Astrocyte of the cerebellum (primary cell): ENCODE data around the gene RAB25.

Experiments used
- DNase-seq: peaks from one replicate; pipeline ENCODE4 v3.0.0-alpha.2; 2011; ENCODE audit warnings: low read depth
- H3K4me3 ChIP-seq: 2 replicates; pipeline ENCODE4 v1.5.1; 2011; ENCODE audit warnings: mild to moderate bottlenecking, low read depth, low read length, moderate library complexity
- CTCF ChIP-seq: IDR thresholded peaks from 2 replicates; pipeline ENCODE4 v1.5.1; 2012; ENCODE audit warnings: low read length, low read depth, moderate library complexity, mild to moderate bottlenecking; ENCODE audit errors: missing control alignments
- in situ Hi-C: cut with HindIII; loops from 2 replicates; pipeline ENCODE4 v1.10.0; 2017; ENCODE audit warnings: low sequenced_read_pairs

Gene RAB25

GRCh38 chr1:156054500-156055280 is 6.3 kb upstream of the RAB25 start, which contains the start of gene LAMTOR2:
Gene LAMTOR2, plus strand, starts transcription at chr1:156054782. Its CDS starts 108 bp downstream, at chr1:156054890.
- in situ Hi-C loops: loop anchor here (5.0 kb wide), 1 partner anchor 42 kb away; no protein-coding TSS in a partner anchor
- no peak for TF ChIP-seq CTCF
- peak within 1 kb of the TSS; percentile 98 for H3K4me3 ChIP-seq
- peak; percentile 85 for DNase-seq

GRCh38 chr1:156055281-156056048 is 5.5 kb upstream of the RAB25 start:
- DNase-seq: no peak

GRCh38 chr1:156056326-156056849 is 4.6 kb upstream of the RAB25 start:
- in situ Hi-C loops: loop anchor here (5.0 kb wide), 1 partner anchor 44 kb away; no protein-coding TSS in a partner anchor
- no peak overlapping the region for H3K4me3 ChIP-seq
- no peak for TF ChIP-seq CTCF
- no peak for DNase-seq

More at GRCh38 chr1:156055281-156056048, 5.5 kb upstream of the RAB25 start:
- TF ChIP-seq CTCF: no peak
- peak overlapping the region; percentile 98 for H3K4me3 ChIP-seq
- in situ Hi-C loops: loop anchor here (5.0 kb wide), 1 partner anchor 43 kb away; no protein-coding TSS in a partner anchor

GRCh38 chr1:156062189-156062588 is 1.2 kb downstream of the RAB25 start:
- DNase-seq: no peak

GRCh38 chr1:156063997-156064285 is 3.0 kb downstream of the RAB25 start:
- no peak for TF ChIP-seq CTCF
- no peak overlapping the region for H3K4me3 ChIP-seq
- no peak for DNase-seq
- in situ Hi-C loops: no loop called here

More at GRCh38 chr1:156062189-156062588, 1.2 kb downstream of the RAB25 start:
- no peak overlapping the region for H3K4me3 ChIP-seq
- in situ Hi-C loops: no loop called here
- TF ChIP-seq CTCF: no peak

GRCh38 chr1:156064615-156065014 is 3.7 kb downstream of the RAB25 start:
- H3K4me3 ChIP-seq: no peak overlapping the region
- no peak for DNase-seq
- in situ Hi-C loops: no loop called here
- TF ChIP-seq CTCF: no peak
